Right lobe of liver (tissue), 6 donors: ENCODE results near the gene SNAPC2. TPM values are rescaled to one million over a fixed set of nuclear protein-coding genes. Genes with fewer than 3 reads are reported as not detected.

ENCODE experiments used
- ATAC-seq, 4 donors: fragments of 200-7000 bp; cut with Tn5 transposase; one replicate each; pipeline ENCODE4 v1.9.1; 2020; ENCODE audit warnings: mild to moderate bottlenecking in 4 of 4, moderate library complexity in 4 of 4
- DNase-seq, 3 donors: peaks; one replicate each; pipeline ENCODE4 v3.0.0-alpha.2; 2020
- H3K27ac ChIP-seq, 3 donors: fragments of 200-600 bp; one replicate each; pipeline ENCODE4 v1.8.0; 2022
- H3K27me3 ChIP-seq, 2 donors: fragments of 200-600 bp; one replicate each; pipeline ENCODE4 v1.8.0; 2022
- H3K36me3 ChIP-seq, 4 donors: fragments of 200-600 bp; sonication (generic) in 1 of 4; one replicate each; pipeline versions ENCODE4 v1.5.1 to v1.8.0; 2017 to 2022; ENCODE audit warnings: control low read depth in 1 of 4
- H3K4me1 ChIP-seq, 4 donors: fragments of 200-600 bp; sonication (generic) in 1 of 4; one replicate each; pipeline versions ENCODE4 v1.5.1 to v1.8.0; 2017 to 2022; ENCODE audit warnings: control low read depth in 1 of 4
- H3K4me3 ChIP-seq, 3 donors: fragments of 200-600 bp; one replicate each; pipeline ENCODE4 v1.8.0; 2022
- H3K9me3 ChIP-seq, 4 donors: fragments of 200-600 bp; sonication (generic) in 1 of 4; one replicate each; pipeline versions ENCODE4 v1.5.1 to v1.8.0; 2017 to 2022; ENCODE audit warnings: control low read depth in 1 of 4
- POLR2A ChIP-seq: fragments of 450-650 bp; IDR thresholded peaks from one replicate; pipeline ENCODE4 v1.6.1; 2017; ENCODE audit warnings: antibody characterized with exemption, mild to moderate bottlenecking
- WGBS: methylation state at CpG from one replicate; pipeline ENCODE4 v1.1.6; 2018; ENCODE audit warnings: low coverage, low lambda C conversion rate; ENCODE audit not compliant: insufficient coverage; ENCODE audit errors: missing lambda C conversion rate; 5-methylcytosine and 5-hydroxymethylcytosine counted together
- intact Hi-C, 2 donors: fragments of 100-400 bp; cut with DNase I; formaldehyde crosslinking; loops; one replicate each; pipeline versions ENCODE4 v1.11.2 to v1.14.1; 2022
- total RNA-seq, 6 experiments: library from RNA; depleted of rRNA in 2 of 6; stranded (reverse); fragments of >200 nt in 2 of 6; fragmentation: NEBNext Ultra II Directional in 3 of 6; extraction: Animal tissue kit (Norgen Biotek cat#: 25700) in 3 of 6; gene quantifications; one replicate each; pipeline versions ENCODE4 v1.1.0 to v1.2.4, GENCODE V29; 2016 to 2023
- TF ChIP-seq, protein P1 (sequence below), 4 donors: fragments of 200-600 bp in 3 of 4; fragments of 450-650 bp in 1 of 4; IDR thresholded peaks; one replicate each; pipeline versions ENCODE4 v1.5.1 to v1.8.0; 2016 to 2022; ENCODE audit warnings: antibody characterized with exemption in 4 of 4, mild to moderate bottlenecking in 2 of 4
- donor health status: DM: no; HTN: yes; CAD: no.
- donor health status: DM: no; HTN: no; CAD: no.
- donor health status: DM: no; HTN: no; CAD: no.
- donor health status: DM: no; HTN: yes; CAD: no.
- donor health status: DM: no; HTN: yes; CAD: no.

Gene SNAPC2
- total RNA-seq, 6 experiments from 2014 or later: 3.5 to 7.8 (median 5.2) TPM

DNA sequence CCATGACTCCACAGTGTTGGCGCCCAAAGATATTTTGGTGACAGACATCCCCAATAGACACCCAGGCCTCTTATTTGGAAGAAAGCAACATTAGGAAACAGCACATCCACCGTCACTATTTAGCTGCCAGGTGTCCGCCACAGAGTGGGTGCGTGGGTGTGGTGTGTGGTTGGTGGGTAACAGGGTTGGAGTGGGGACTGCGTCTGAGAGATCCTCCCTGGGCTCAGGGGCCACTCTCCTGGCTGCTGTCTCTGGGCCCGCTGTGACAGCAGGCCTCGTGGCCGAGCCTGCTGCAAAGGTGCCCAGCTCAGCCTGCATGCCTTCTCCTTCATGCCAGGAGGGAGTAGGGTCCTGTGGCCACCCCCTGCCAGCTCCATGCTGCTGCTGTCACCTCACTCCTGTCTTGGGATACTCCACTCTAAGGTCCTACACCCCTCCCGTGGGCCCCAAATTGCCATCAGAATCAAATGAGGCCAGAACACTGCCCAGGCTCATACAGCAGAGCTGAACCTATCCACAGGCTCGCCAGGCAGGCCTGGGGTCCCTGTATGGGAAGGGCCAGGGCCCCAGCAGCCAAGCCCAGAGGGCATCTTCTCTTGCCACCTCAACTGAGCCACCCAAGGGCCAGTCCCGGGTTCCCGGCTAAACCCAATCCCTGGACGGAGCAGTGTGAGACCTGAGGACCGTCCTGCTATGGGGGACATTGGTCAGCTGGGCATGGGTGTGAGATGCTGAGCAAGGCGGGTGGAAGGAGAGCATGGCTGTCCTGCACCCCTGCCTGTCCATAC is 48.1 kb downstream of the SNAPC2 start:
- no peak for DNase-seq
- H3K27me3 ChIP-seq: no peaks in the 10 kb centered on the region
- intact Hi-C loops: no loop called here
- no peak for ATAC-seq
- peaks cover 0 to 14% (median 4%) of the 10 kb centered on the region in 4 donors for H3K4me1 ChIP-seq
- peaks cover 0 to 29% (median 5%) of the 10 kb centered on the region in 4 donors for H3K36me3 ChIP-seq
- H3K27ac ChIP-seq: no peak overlapping the region
- no peak overlapping the region for H3K4me3 ChIP-seq
- TF ChIP-seq POLR2A: no peak
- TF ChIP-seq, protein P1, sequence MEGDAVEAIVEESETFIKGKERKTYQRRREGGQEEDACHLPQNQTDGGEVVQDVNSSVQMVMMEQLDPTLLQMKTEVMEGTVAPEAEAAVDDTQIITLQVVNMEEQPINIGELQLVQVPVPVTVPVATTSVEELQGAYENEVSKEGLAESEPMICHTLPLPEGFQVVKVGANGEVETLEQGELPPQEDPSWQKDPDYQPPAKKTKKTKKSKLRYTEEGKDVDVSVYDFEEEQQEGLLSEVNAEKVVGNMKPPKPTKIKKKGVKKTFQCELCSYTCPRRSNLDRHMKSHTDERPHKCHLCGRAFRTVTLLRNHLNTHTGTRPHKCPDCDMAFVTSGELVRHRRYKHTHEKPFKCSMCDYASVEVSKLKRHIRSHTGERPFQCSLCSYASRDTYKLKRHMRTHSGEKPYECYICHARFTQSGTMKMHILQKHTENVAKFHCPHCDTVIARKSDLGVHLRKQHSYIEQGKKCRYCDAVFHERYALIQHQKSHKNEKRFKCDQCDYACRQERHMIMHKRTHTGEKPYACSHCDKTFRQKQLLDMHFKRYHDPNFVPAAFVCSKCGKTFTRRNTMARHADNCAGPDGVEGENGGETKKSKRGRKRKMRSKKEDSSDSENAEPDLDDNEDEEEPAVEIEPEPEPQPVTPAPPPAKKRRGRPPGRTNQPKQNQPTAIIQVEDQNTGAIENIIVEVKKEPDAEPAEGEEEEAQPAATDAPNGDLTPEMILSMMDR (IDR thresholded peaks at IDR 0.05): no peak
- 97% methylated on average over 4 of the region's 15 CpGs for WGBS
- no peaks in the 10 kb centered on the region for H3K9me3 ChIP-seq

DNA sequence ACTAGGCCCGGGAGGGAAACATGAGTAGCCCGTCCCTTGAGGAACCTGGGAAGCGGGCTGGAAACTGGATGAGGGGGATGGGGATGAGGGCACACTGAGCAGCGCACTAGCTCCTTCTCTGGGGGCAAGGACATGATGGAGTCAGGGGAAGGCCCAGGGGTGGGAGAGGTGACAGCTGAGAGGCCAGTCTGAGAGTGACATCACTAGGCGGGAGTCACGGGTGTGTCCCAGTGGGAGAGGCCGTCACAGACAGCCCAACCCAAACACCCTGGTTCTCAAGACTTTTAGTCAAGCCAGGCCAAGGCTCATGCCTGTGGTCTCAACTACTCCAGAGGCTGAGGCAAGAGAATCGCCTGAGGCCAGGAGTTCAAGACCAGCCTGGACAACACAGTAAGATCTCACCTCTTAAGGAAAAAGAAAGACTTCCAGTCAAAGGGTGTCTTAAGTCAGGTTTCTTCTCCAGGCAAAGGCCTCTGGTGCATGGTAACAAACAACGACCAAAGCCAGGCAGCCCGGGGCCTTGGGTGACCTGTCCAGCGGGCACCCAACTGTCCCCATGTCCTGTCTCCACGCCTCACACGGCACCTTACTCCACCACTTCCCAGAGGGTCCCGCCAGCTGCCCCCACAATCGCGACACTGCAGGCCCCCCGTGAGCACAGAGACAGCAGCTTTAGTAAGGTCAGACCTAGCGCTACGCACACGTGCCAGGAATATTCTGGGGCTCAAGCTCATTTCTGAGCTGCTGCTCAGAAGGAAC is 48.8 kb downstream of the SNAPC2 start:
- no peak for ATAC-seq
- Histone ChIP-seq H3K27me3 (no peaks in the 10 kb centered on the region), H3K4me1 (peaks cover 0 to 14% (median 3%) of the 10 kb centered on the region in 4 donors), H3K36me3 (peaks cover 0 to 36% (median 5%) of the 10 kb centered on the region in 4 donors), H3K27ac (no peak overlapping the region), H3K9me3 (no peaks in the 10 kb centered on the region), H3K4me3 (no peak overlapping the region)
- intact Hi-C loops: no loop called here
- TF ChIP-seq POLR2A: no peak
- TF ChIP-seq, protein P1 (IDR thresholded peaks at IDR 0.05): no peak
- 91% methylated on average over 12 of the region's 20 CpGs for WGBS
- DNase-seq: no peak

DNA sequence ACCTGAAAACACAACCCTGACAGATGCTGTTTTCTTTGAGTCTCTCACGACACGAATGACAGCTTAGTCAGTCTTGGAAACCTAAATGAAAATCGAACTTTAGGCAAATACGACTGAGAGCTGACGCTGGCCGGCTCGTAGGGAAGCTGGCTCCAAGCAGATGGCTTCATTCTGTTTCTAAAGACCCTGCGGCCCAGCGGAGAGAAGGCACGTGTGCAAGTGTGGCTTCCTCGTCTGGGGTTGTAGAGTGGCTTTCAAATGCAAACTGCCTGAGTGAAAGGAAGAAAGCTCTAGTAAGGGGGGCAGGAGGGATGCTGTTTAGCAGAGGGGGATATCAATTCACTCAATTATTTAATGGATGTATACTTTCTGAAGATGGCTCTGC is 49.4 kb downstream of the SNAPC2 start:
- WGBS: 89% methylated on average over 11 of the region's 11 CpGs
- intact Hi-C loops: no loop called here
- TF ChIP-seq, protein P1 (IDR thresholded peaks at IDR 0.05): no peak
- no peak for TF ChIP-seq POLR2A
- no peak overlapping the region for H3K27ac ChIP-seq
- H3K4me1 ChIP-seq: peaks cover 0 to 14% (median 3%) of the 10 kb centered on the region in 4 donors
- ATAC-seq (no peak), DNase-seq (no peak)
- no peak overlapping the region for H3K4me3 ChIP-seq
- H3K9me3 ChIP-seq: no peaks in the 10 kb centered on the region
- H3K27me3 ChIP-seq: no peaks in the 10 kb centered on the region
- peaks cover 0 to 37% (median 5%) of the 10 kb centered on the region in 4 donors for H3K36me3 ChIP-seq

DNA sequence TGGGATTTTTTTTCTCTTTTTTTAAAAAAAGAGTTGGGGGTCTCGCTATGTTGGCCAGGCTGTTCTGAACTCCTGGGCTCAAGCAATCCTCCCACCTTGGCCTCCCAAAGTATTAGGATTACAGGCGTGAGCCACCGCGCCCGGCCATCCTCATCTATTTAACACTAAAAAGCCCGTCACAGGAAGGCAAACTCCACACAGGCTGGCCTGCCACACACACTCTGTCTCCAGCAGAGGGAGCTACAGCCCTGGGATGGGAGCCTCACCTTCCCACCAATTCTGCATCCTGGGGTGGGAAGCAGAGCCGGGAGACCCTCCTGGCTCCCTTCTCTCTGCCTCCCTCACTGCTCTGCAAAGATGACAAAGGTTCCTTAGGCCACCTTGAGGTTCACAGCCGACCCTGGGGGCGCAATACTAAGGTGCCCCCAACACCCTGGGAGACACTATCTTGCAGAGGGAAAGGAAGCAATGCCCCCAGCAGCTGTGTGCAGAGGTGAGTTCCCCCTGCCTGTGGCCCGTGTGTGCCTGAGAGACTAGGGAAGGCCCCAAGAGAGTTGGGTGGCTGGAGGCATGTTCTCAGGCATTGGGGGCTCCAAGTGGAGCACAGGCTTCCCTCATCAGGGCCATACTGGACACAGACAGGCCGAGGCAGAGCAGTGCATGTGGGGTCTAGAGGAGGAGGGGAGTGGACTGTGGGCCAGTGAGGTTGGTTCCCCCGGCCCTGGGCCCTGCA is 50.7 kb downstream of the SNAPC2 start:
- Histone ChIP-seq H3K36me3 (peaks cover 0 to 27% (median 5%) of the 10 kb centered on the region in 4 donors), H3K27ac (no peak overlapping the region), H3K9me3 (no peaks in the 10 kb centered on the region), H3K4me1 (peaks cover 0 to 14% (median 3%) of the 10 kb centered on the region in 4 donors), H3K4me3 (no peak overlapping the region), H3K27me3 (no peaks in the 10 kb centered on the region)
- ATAC-seq (peak; percentile 42 to 59 (median 54)), DNase-seq (no peak)
- intact Hi-C loops: no loop called here
- WGBS: 49% methylated on average over 6 of the region's 12 CpGs
- no peak for TF ChIP-seq POLR2A
- TF ChIP-seq, protein P1 (IDR thresholded peaks at IDR 0.05): peak; percentile 61 to 81 (median 79)
